HG02852 (cell line): ENCODE results near the gene SDC1.

Experiments
- ATAC-seq: cut with Tn5 transposase; IDR thresholded peaks from one replicate; pipeline ENCODE4 v1.9.1; 2021; ENCODE audit warnings: mild to moderate bottlenecking, moderate library complexity; ENCODE audit not compliant: unreplicated experiment

SDC1 gene

GRCh38 chr2:20186855-20187187, 38.1 kb downstream of the SDC1 start:
- ATAC-seq: no peak

GRCh38 chr2:20186078-20186854, 38.7 kb downstream of the SDC1 start:
- no peak for ATAC-seq

- ATAC-seq: no peak
These were observed 39.5 kb downstream of the SDC1 start for GRCh38 chr2:20185176-20186022.

GRCh38 chr2:20184067-20184938, 40.6 kb downstream of the SDC1 start:
- no peak for ATAC-seq

- ATAC-seq: no peak
These were observed 41.6 kb downstream of the SDC1 start for GRCh38 chr2:20183373-20183772.

- no peak for ATAC-seq
These were observed 42.5 kb downstream of the SDC1 start for GRCh38 chr2:20182241-20182931.

DNA sequence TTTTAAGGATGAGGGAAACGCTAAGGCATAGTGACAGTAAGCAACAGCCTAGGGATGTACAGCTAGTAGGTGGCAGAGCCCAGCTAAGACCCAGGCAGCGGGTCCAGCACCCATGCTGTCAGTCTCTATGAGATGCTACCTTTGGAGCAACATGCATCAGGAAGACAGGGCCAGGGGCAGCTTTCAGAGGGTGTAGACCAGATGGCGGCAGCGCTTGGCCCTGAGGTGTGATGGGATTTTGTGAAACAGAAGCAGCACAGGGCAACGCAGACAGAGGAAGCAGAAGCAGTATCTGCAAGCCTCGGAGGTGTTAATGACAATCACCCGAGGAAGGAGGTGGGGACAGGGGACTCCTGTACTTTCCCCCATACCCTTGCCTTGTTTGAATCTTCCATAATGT, 43.2 kb downstream of the SDC1 start:
- ATAC-seq: no peak

DNA sequence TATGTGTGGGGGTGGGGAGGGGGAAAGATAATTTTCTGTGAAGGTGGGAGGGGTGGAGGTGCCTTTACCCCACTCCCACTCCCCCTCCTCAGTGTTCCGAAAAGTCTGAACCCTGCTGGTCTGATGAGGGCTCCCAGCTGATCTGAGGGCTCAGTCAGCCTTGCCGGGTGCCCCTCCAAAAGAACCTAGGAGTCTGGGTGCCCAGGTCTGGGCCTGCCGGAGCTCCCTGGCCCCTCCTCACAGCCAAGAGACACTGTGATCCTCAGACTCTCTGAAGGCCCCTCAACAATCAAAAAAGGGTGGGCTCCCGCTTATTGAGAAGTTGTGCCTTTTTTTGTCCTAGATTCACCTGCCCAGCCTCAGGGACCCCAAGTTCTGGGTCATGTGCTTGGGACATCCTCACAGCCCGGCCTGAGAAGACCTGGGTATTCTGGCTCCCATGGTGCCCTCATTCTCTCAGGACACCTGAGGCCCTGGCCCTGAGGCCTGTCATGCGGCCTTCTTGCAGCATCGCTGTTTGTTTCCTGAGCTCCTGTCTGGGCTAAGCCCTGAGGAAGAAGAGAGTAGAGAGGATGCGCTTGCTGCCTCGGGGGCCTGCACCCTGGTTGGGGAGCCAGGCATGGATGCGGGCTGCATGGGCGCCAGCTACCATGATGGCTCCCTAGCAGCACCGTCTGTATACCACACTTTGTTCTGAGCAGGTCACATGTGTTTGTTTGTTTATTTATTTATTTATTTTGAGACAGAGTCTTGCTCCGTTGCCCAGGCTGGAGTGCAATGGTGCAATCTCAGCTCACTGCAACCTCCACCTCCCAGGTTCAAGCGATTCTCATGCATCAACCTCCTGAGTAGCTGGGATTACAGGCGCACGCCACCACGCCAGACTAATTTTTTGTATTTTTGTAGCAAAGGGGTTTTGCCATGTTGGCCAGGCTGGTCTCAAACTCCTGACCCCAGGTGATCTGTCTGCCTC, 44.0 kb downstream of the SDC1 start:
- no peak for ATAC-seq

- no peak for ATAC-seq
These were observed 45.0 kb downstream of the SDC1 start for GRCh38 chr2:20179755-20180594.

- no peak for ATAC-seq
These were observed 45.5 kb downstream of the SDC1 start for GRCh38 chr2:20179466-20179754.

DNA sequence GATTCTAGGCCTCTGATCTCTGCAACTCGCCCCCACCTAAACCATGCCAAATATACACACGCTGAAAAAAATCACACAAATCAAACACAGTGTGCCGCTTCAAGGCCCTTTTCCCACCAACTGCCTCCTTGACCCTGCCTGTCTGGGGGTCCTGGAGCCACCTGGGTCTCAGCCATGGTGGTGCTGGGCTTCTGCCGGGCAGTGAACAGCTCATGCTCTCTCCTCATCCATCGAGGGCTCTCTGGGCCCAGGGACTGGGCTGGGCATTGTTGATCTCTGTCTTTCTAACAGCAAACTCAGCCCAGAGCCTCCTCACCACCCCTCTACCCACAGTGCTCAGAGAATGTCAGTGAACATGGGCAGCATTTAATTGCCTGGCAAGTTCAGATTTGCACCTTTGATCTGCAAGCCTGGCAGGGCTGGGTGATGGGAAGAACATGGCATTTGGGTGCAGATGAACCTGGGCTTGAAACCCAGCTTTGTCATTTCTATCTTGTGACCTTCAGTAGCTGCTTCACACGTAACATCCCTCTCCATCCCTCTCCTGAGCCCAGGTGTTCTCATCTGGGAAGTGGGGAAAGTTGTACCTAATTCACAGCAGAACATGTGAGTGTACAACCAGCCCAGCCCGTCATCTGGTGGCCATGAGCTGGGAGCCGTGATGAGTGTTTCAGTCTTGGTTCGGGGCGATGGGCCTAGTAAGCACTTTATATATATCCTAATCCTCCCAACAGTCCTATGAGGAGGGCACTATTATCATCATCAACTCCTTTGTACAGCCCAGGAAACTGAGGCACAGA, 46.1 kb downstream of the SDC1 start:
- ATAC-seq: no peak

DNA sequence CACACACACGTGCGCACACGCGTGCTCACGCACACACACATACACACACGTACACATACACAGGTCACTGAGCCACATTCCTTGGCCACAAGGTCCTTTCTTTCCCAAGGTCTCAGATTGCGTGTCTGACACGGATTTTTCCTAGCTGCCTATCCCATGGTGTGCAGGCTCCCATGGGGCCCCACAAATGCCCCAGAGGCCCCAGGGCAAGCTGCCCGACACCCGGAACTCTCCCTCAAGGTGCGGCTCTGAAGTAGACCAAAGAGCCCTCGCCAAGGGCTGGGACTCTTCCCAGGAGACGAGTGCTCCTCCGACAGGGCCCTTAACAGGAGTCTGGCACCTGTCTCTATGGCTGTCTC, 46.7 kb downstream of the SDC1 start:
- ATAC-seq: no peak

DNA sequence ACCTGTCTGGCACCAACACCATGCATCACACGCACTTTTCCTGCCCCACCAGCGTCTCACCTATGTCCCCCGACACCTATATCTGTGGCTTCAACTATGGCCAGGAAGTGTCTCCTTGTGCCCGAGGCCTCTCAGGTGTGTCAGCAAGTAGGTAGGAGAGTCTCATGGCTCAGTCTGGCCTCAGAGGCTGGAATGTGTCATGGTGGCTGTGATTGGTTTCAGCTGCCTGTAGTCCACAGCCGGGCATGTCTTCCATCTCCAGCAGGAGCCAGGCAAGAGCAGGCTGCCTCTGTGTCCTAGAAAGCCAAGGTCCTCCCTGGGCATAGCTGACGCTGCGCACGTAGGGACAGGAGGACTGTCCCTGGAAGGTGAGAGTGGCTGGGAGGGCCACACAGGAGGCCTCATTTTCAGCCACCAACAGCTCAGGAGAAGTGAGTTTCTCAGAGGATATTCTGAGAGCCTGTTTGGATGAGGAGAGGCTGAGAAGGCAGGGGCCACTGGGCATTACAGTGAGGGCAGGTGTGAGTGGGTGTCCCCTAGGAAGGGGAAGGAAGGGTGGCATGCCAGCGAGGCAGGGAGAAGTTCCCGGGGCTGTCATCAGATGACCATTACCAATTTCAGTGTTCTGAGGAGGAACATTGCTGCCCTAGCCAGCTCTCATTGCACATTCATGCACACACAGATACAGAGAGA, 47.2 kb downstream of the SDC1 start:
- ATAC-seq: no peak

DNA sequence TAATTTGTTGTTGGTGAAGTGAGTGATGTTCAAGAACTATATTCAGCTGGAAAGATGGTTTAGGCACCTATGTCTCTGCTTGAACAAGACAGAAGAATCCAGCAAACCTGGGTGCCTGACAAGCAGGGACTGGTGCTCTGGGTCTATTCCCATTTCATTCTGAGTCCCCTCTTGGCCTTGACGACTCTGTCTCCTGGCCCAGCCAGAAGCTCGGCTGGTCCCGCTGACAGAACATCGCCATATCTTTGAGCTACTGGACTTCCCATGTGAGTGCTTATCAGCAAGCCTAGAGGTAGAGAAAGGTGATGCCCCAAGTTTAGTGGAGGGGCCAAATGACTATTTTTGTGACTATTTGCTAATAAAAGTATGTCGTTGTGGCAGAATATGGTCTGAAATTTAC, 48.2 kb downstream of the SDC1 start:
- no peak for ATAC-seq

DNA sequence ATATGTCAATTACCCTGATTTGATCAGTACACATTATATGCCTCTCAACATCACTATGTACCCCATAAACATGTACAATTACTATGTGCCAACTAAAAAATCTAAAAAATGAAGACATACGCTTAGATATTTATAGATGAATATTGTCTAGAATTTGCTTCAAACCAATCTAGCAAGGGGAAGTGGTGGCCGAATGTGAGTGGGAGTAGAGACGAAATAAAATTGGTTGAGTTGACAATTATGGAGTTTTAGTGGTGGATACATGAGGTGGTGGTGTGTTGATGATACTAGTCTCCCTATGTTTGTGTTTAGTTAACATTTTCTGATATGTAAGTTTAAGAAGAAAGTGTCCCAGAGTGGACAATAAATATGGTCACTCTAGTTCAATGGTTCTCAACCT, 49.0 kb downstream of the SDC1 start:
- no peak for ATAC-seq

DNA sequence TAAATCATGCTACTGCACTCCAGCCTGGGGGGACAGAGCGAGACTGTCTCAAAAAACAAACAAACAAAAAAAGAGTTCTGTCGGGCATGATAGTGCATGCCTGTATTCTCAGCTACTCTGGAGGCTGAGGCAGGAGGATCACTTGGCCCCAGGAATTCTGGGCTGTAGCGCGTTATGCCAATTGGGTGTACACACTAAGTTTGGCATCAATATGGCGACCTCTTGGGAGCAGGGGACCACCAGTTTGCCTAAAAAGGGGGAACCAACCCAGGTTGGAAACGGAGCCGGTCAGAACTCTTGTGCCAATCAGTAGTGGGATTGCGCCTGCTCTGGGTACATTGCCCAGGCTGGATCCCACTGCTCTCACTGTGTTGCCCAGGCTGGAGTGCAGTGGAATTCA, 49.7 kb downstream of the SDC1 start:
- ATAC-seq: no peak

GRCh38 chr2:20174410-20174809, 50.5 kb downstream of the SDC1 start:
- ATAC-seq: no peak
